T47D (cell line): ENCODE data around the gene PFDN1.
A peak's percentile ranks its signal among the peaks of the same experiment; 100 is the strongest.

Experiments used
- DNase-seq, 2 experiments: peaks; one replicate each; pipeline versions ENCODE4 v3.0.0 to v3.0.0-alpha.2; 2011 to 2012; ENCODE audit warnings: low read depth in 1 of 2, low spot score in 1 of 2
- JUND ChIP-seq: IDR thresholded peaks from 2 replicates; pipeline ENCODE4 v1.6.1; 2012; ENCODE audit warnings: low read depth
- in situ Hi-C: cut with HindIII; loops from 2 replicates; pipeline ENCODE4 v1.10.0; 2016; ENCODE audit warnings: low sequenced_read_pairs, low pct_unique_long_range_greater_than_20kb

PFDN1 gene

DNA sequence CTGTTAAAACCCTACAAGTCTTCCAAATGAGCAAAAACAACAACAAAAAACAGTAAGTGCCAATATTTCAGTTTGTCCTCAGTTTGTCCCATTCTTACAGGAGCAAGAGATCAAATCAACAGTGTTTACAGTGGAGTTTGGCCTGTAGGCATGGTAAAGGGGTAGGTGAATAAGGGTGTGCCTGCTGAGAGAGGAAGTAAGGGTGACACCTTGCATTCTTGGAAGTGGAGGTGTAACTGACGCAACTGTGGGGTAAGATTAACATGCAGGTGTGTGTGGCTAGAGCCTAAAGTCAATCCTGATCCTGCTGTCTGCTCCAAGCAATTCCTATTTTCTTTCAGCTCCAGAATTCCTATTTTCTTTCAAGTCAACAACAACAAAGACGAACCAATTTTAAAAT lies 43.4 kb downstream of the PFDN1 start:
- in situ Hi-C loops, result no loop called here
- TF ChIP-seq JUND, result no peak
- peak in 1 of 2 experiments; percentile 59 for DNase-seq

DNA sequence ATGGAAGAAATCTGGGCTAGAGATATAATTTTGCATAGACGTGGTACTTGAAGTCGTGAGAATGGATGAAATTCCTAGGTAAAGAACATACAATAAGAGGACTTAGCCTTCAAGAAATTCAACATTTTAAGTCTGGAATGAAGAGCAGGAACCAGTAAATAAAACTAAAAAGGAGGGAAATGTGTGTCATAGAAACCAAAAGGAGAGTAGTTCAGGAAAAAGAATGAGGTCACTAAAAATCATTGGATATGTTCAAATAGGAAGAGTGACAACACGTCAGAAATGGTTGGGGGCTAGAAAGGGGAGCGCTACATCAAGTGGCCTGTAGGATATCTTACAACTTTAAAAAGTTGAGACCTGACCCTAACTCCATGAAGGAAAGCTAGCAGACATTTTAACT lies 44.0 kb downstream of the PFDN1 start:
- TF ChIP-seq JUND, result no peak
- no peak for DNase-seq
- in situ Hi-C loops, result no loop called here

DNA sequence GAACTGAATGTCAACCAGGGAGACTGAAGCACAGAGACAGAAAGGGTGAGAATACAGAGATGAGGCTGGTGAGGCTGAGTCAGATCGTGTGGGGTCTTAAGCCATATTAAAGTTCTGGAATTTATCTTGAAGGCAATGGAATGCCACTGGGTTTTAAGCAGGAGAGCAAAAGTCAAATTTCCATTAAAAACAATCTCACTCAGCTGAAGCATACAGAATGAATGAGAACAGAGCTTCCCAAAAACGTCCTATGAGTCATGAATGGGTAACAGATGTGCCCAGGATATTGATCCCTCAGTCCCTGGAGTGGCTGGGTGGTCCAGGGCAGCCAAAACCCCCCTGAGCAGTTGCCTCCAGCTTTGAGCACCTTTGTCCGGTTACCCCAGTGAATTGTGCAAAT lies 44.9 kb downstream of the PFDN1 start:
- TF ChIP-seq JUND, result no peak
- no peak for DNase-seq
- in situ Hi-C loops, result no loop called here

DNA sequence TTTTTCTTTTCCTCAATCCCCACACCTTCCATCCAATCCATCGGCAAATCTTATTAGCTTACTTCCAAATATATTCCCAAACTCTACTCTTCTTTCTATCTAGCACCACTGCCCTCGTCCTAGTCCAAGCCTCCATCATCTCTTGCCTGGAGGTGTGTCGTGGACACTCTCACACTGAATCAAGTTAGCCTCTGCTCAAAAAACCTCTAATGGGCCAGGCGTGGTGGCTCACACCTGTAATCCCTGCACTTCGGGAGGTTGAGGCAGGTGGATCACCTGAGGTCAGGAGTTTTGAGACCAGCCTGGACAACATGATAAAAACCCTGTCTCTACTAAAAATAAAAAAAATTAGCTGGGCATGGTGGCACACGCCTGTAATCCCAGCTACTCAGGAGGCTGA lies 46.2 kb downstream of the PFDN1 start:
- DNase-seq, result no peak
- no peak for TF ChIP-seq JUND
- in situ Hi-C loops, result no loop called here

DNA sequence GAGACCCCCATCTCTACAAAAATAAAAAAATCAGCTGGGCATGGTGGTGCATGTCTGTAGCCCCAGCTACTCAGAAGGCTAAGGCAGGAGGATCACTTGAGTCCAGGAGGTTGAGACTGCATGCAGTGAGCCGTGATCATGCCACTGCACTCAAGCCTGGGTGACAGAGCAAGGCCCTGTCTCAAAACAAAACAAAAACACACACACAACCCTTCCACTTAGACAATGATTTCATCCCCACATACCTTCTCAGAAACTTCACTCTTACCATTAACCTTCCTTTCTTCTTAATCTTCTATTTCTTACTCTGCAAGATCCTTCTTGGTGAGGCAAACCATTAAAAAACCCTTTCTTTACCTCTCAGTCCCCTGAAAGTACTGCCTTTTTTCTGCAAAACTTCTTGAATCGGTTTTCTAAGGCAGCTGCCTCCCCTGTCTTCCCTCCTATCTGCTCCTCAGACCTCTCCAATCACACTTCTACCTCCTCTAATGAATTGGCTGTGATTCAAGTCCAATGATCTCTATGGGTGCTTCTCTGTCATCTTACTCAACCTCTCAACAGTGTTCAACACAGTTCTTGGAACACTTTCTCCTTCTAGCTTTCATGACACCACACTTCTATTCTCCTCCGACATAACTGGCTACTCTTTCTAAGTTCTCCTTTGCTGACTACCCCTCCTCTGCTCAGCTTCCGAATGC lies 47.3 kb downstream of the PFDN1 start:
- no peak for TF ChIP-seq JUND
- DNase-seq, result no peak
- in situ Hi-C loops, result no loop called here

DNA sequence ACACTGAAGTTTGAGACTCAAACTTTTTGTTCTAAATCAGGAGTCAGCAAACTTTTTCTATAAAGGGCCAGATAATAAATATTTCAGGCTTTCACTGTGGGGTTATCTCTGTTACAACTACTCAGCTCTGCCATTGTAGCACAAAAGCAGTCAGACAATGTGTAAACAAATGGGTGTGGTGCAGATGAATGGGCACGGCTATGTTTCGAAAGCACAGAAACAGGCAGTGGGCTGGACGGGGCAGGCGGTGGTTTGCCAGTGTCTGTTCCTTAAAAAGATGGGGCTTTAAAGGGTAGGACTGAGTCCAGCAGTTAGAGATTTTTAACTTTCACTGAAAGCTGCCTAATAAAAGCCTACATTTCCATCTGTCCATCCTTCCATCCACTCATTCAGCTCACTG lies 48.9 kb downstream of the PFDN1 start:
- DNase-seq, result no peak
- in situ Hi-C loops, result no loop called here

GRCh38 chr5:140252470-140253126 lies 50.3 kb downstream of the PFDN1 start:
- in situ Hi-C loops, result no loop called here
- DNase-seq, result no peak
- TF ChIP-seq JUND, result no peak

More for the DNA sequence above, 48.9 kb downstream of the PFDN1 start:
- no peak for TF ChIP-seq JUND

DNA sequence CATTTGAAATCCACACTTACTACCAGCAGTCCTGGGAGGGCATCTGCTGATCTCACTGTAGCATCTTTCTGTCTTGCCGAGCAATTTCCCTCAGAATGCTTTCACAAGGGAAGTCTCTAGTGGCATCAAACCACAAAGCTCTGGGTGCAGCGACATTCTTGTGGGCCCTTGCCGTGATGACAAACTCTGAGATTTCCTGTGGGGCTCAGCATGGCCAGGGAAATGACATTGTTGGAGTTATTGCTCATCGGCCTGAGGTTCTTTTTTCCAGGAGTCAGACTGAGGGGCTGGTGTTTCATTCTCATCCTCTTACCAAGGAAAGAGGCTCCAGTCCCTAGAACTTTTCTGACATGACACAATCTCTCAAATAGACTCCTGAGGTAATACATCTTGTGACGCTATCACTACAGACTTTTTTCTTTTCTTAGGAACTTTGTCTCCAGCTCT lies 51.4 kb downstream of the PFDN1 start:
- in situ Hi-C loops, result no loop called here
- DNase-seq, result no peak
- no peak for TF ChIP-seq JUND

- DNase-seq, result no peak
- in situ Hi-C loops, result no loop called here
- TF ChIP-seq JUND, result no peak
Observed at GRCh38 chr5:140250386-140250785, 52.5 kb downstream of the PFDN1 start.

DNA sequence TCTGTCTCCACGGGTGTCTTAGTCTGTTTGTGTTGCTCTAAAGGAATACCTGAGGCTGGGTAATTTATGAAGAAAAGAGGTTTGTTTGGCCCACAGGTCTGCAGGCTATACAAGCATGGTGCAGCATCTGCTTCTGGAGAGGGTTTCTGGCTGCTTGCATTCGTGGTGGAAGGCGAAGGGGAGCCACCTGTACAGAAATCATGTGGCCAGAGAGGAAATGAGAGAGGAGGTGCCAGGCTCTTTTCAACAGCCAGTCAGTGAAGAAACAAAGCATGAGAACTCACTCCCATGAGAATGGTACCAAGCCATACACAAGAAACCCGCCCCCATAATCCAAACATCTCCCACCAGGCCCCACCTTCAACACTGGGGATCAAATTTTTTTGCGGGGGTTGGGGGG lies 53.4 kb downstream of the PFDN1 start:
- in situ Hi-C loops, result no loop called here
- TF ChIP-seq JUND, result no peak
- no peak for DNase-seq

DNA sequence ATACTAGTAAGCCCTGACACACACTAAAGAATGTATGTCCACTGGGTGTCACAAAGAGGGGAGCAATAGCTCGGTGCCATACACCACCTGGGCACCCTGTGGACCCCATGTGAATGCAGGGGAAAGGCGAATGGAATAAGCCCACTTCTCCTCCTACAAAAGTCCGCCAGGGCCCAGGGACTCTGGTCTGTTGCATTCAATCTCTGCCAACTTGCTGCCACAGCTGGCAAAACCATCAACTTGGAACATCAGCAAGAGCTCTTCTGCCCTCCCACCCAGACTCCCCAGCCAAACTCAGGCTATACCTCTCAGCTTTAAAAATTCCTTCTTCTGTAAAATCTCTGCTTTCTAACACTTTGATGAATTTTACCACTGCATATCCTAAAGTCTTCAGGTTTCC lies 54.5 kb downstream of the PFDN1 start:
- no peak for TF ChIP-seq JUND
- in situ Hi-C loops, result no loop called here
- no peak for DNase-seq

GRCh38 chr5:140246378-140247122 lies 56.4 kb downstream of the PFDN1 start:
- no peak for DNase-seq
- in situ Hi-C loops, result no loop called here
- no peak for TF ChIP-seq JUND

DNA sequence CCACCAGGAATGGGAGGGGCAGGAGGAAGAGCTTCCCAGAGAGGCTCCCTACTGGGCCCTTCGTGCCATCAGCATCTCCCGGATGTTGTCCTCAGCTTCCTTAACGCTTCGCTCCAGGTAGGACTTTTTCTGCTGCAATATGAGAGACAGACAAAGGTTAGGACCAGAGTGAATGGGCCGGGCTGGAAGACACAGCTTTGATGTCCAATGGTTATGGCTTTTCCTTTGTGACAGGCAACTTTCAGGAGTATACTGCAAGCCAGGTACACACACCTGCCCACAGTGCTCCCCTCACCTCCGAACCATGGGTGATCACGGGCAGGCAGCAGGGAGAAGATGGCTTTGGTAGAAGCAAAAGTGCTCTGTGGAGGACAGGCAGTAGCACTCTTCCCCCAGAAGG lies 57.0 kb downstream of the PFDN1 start:
- no peak for TF ChIP-seq JUND
- in situ Hi-C loops, result no loop called here
- no peak for DNase-seq

GRCh38 chr5:140245341-140245740 lies 57.6 kb downstream of the PFDN1 start:
- in situ Hi-C loops, result no loop called here
- TF ChIP-seq JUND, result no peak
- DNase-seq, result no peak
